Gastrocnemius medialis (tissue), 4 donors: Measurements from ENCODE around the gene URM1. TPM values are rescaled to one million over a fixed set of nuclear protein-coding genes. Genes with fewer than 3 reads are reported as not detected.
A peak's percentile ranks its signal among the peaks of the same experiment; 100 is the strongest.

Experiments
- ATAC-seq, 2 donors: fragments of 150-250 bp; one replicate each; pipeline ENCODE4 v1.9.1; 2016
- DNase-seq, 2 donors: peaks; one replicate each; pipeline ENCODE4 v3.0.0-alpha.2; 2019
- H3K27ac ChIP-seq, 4 donors: fragments of 200-600 bp; sonication (generic); 1 replicate in 1 of 4; 2 replicates in 3 of 4; pipeline ENCODE4 v1.5.1; 2016 to 2018; ENCODE audit warnings: mild to moderate bottlenecking in 2 of 4, moderate library complexity in 1 of 4
- H3K27me3 ChIP-seq, 3 donors: fragments of 200-600 bp; sonication (generic) in 2 of 3; 1 replicate in 1 of 3; 2 replicates in 2 of 3; pipeline versions ENCODE4 v1.5.1 to v1.6.0; 2016 to 2019; ENCODE audit warnings: mild to moderate bottlenecking in 1 of 3, moderate library complexity in 1 of 3
- H3K36me3 ChIP-seq, 2 donors: fragments of 200-600 bp; sonication (generic) in 1 of 2; one replicate each; pipeline ENCODE4 v1.5.1; 2017 to 2018
- H3K4me1 ChIP-seq, 2 donors: fragments of 200-600 bp; sonication (generic) in 1 of 2; one replicate each; pipeline ENCODE4 v1.5.1; 2016 to 2017; ENCODE audit warnings: mild to moderate bottlenecking in 2 of 2
- H3K4me3 ChIP-seq, 4 donors: fragments of 200-600 bp; sonication (generic) in 3 of 4; 1 replicate in 1 of 4; 2 replicates in 3 of 4; pipeline ENCODE4 v1.5.1; 2016 to 2019; ENCODE audit warnings: mild to moderate bottlenecking in 2 of 4
- H3K9me3 ChIP-seq, 3 donors: fragments of 200-600 bp; sonication (generic) in 2 of 3; 1 replicate in 1 of 3; 2 replicates in 2 of 3; pipeline ENCODE4 v1.5.1; 2016 to 2019
- CTCF ChIP-seq, 5 experiments: fragments of 450-650 bp in 3 of 5; fragments of 200-600 bp in 2 of 5; sonication (generic) in 2 of 5; IDR thresholded peaks in 4 of 5; conservative IDR thresholded peaks in 1 of 5; 1 replicate in 4 of 5; 2 replicates in 1 of 5; pipeline ENCODE4 v1.5.1; 2016 to 2019; ENCODE audit warnings: antibody characterized with exemption in 5 of 5, mild to moderate bottlenecking in 3 of 5, moderate library complexity in 3 of 5
- POLR2A ChIP-seq, 2 donors: fragments of 450-650 bp; IDR thresholded peaks; one replicate each; pipeline ENCODE4 v1.6.1; 2017; ENCODE audit warnings: antibody characterized with exemption in 2 of 2, mild to moderate bottlenecking in 2 of 2, moderate library complexity in 2 of 2
- in situ Hi-C, 4 donors: fragments of 200-750 bp; cut with MboI; loops; one replicate each; pipeline versions ENCODE4 v1.15.0 to v1.8.0; 2017; ENCODE audit warnings: low sequenced_read_pairs in 4 of 4
- intact Hi-C: fragments of 100-400 bp; cut with DNase I; formaldehyde crosslinking; loops from one replicate; pipeline ENCODE4 v1.15.1; 2023; ENCODE audit warnings: low total_unique reads
- total RNA-seq, 4 donors: library from RNA; depleted of rRNA; stranded (reverse); fragments of >200 nt; gene quantifications; one replicate each; pipeline versions ENCODE4 v1.1.0 to v1.2.3, GENCODE V29; 2016

URM1 gene
- total RNA-seq, 4 donors from 2014 or later: 24.1 to 34.1 (median 32.9) TPM

- H3K4me1 ChIP-seq: peaks cover 0 to 5% of the 10 kb centered on the region in 2 donors
- intact Hi-C loops (no loop called here), in situ Hi-C loops (no loop called here)
- H3K27ac ChIP-seq: no peak overlapping the region
- H3K36me3 ChIP-seq: peaks cover 0 to 25% of the 10 kb centered on the region in 2 donors
- H3K27me3 ChIP-seq: no peaks in the 10 kb centered on the region
- H3K4me3 ChIP-seq: no peak overlapping the region
- TF ChIP-seq CTCF (IDR thresholded peaks at IDR 0.05 in 4 of 5, conservative IDR thresholded peaks at IDR 0.05 in 1 of 5) (no peak), POLR2A (IDR thresholded peaks at IDR 0.05) (no peak)
- ATAC-seq: no peak
- no peaks in the 10 kb centered on the region for H3K9me3 ChIP-seq
- DNase-seq: no peak
These were observed 17.0 kb downstream of the URM1 start for GRCh38 chr9:128388150-128388549.

- peak; percentile 44 to 85 for ATAC-seq
- DNase-seq: peak; percentile 46 to 68
- Histone ChIP-seq H3K4me3 (no peak overlapping the region), H3K9me3 (no peaks in the 10 kb centered on the region), H3K27me3 (no peaks in the 10 kb centered on the region), H3K27ac (peak overlapping the region in 3 of 4 donors; percentile 5 to 74 (median 33)), H3K4me1 (peaks cover 0 to 5% of the 10 kb centered on the region in 2 donors), H3K36me3 (peaks cover 0 to 25% of the 10 kb centered on the region in 2 donors)
- in situ Hi-C loops (no loop called here), intact Hi-C loops (no loop called here)
- no peak for TF ChIP-seq POLR2A (IDR thresholded peaks at IDR 0.05)
- TF ChIP-seq CTCF (IDR thresholded peaks at IDR 0.05 in 4 of 5, conservative IDR thresholded peaks at IDR 0.05 in 1 of 5): no peak
These were observed 18.4 kb downstream of the URM1 start for GRCh38 chr9:128389395-128390149.

GRCh38 chr9:128390150-128390812, 19.1 kb downstream of the URM1 start:
- peak overlapping the region in 1 of 4 donors; percentile 74 for H3K27ac ChIP-seq
- in situ Hi-C loops: no loop called here
- no peak for TF ChIP-seq POLR2A (IDR thresholded peaks at IDR 0.05)
- TF ChIP-seq CTCF (IDR thresholded peaks at IDR 0.05 in 4 of 5, conservative IDR thresholded peaks at IDR 0.05 in 1 of 5): no peak
- H3K4me3 ChIP-seq: no peak overlapping the region
- peaks cover 0 to 5% of the 10 kb centered on the region in 2 donors for H3K4me1 ChIP-seq
- no peaks in the 10 kb centered on the region for H3K27me3 ChIP-seq
- intact Hi-C loops: no loop called here
- peaks cover 0 to 25% of the 10 kb centered on the region in 2 donors for H3K36me3 ChIP-seq
- no peak for ATAC-seq
- DNase-seq: no peak
- no peaks in the 10 kb centered on the region for H3K9me3 ChIP-seq

- Histone ChIP-seq H3K27ac (no peak overlapping the region), H3K4me3 (no peak overlapping the region), H3K36me3 (peaks cover 0 to 25% of the 10 kb centered on the region in 2 donors), H3K9me3 (no peaks in the 10 kb centered on the region), H3K27me3 (no peaks in the 10 kb centered on the region), H3K4me1 (peaks cover 0 to 5% of the 10 kb centered on the region in 2 donors)
- DNase-seq (no peak), ATAC-seq (no peak)
- intact Hi-C loops (no loop called here), in situ Hi-C loops (no loop called here)
- no peak for TF ChIP-seq POLR2A (IDR thresholded peaks at IDR 0.05)
- no peak for TF ChIP-seq CTCF (IDR thresholded peaks at IDR 0.05 in 4 of 5, conservative IDR thresholded peaks at IDR 0.05 in 1 of 5)
These were observed 19.9 kb downstream of the URM1 start for GRCh38 chr9:128390813-128391711.
